HFFc6 (cell line): ENCODE data around the gene KCND2. TPM values are rescaled to one million over a fixed set of nuclear protein-coding genes. Genes with fewer than 3 reads are reported as not detected.

Experiments used
- DNase-seq: peaks from one replicate; pipeline ENCODE4 v3.0.0-alpha.2; 2018
- H3K27ac Mint-ChIP-seq: 2 replicates; pipeline ENCODE4 v1.8.0; 2020; ENCODE audit warnings: mild to moderate bottlenecking, mixed read lengths
- H3K27me3 Mint-ChIP-seq: 2 replicates; pipeline ENCODE4 v1.8.0; 2021; ENCODE audit warnings: mild to moderate bottlenecking, moderate library complexity, mixed read lengths; ENCODE audit not compliant: insufficient read depth
- H3K36me3 Mint-ChIP-seq: 2 replicates; pipeline ENCODE4 v1.8.0; 2021; ENCODE audit warnings: low read depth, mixed read lengths
- H3K4me1 Mint-ChIP-seq: 2 replicates; pipeline ENCODE4 v1.8.0; 2020; ENCODE audit warnings: low read depth, mixed read lengths
- H3K4me3 Mint-ChIP-seq: 2 replicates; pipeline ENCODE4 v1.8.0; 2020; ENCODE audit warnings: mild to moderate bottlenecking, moderate library complexity, mixed read lengths
- H3K9me3 Mint-ChIP-seq: 2 replicates; pipeline ENCODE4 v1.8.0; 2020; ENCODE audit warnings: mild to moderate bottlenecking, mixed read lengths
- total RNA-seq, 6 experiments: library from RNA; stranded (reverse); fragmentation: NEBNext Ultra II Directional; extraction: Animal tissue kit (Norgen Biotek cat#: 25700); gene quantifications; 2 replicates in 1 of 6; 3 replicates in 5 of 6; pipeline ENCODE4 v1.2.3, GENCODE V29; 2021
- TF ChIP-seq, protein P1 (sequence below): fragments of 200-600 bp; sonication (generic); IDR thresholded peaks from 2 replicates; pipeline ENCODE4 v1.5.0; 2021; ENCODE audit warnings: antibody characterized with exemption, mild to moderate bottlenecking

The KCND2 gene
- total RNA-seq, 6 experiments from 2014 or later = not detected

DNA sequence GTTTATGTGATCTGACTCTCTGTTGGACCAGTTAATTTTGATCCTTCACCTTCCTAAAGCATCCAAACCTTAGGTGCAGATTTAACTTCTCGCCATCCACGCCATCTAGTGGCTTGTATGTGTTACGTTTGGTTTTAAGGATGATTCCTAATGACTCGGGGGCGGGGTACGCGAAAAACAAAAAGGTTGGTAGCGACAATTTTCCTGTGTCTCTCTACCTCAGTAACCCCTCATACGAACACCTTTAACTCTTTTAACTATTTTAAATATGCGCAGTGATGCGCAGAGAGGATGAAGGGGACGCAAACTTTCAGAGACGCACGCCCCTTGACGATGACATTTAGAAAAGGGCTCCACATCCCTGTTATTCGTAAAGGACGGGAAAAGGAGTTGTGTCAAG is 714 bp upstream of the KCND2 start:
- Mint-ChIP-seq H3K9me3 (peaks cover 9% of the 10 kb centered on the region), H3K36me3 (no peaks in the 10 kb centered on the region), H3K27ac (no peak overlapping the region), H3K27me3 (peaks cover 18% of the 10 kb centered on the region; the same call in 1 of the 2 replicates), H3K4me1 (peaks cover 8% of the 10 kb centered on the region; the same call in 1 of the 2 replicates), H3K4me3 (peak overlapping the region; percentile 81)
- DNase-seq = peak; percentile 21
- TF ChIP-seq, protein P1, sequence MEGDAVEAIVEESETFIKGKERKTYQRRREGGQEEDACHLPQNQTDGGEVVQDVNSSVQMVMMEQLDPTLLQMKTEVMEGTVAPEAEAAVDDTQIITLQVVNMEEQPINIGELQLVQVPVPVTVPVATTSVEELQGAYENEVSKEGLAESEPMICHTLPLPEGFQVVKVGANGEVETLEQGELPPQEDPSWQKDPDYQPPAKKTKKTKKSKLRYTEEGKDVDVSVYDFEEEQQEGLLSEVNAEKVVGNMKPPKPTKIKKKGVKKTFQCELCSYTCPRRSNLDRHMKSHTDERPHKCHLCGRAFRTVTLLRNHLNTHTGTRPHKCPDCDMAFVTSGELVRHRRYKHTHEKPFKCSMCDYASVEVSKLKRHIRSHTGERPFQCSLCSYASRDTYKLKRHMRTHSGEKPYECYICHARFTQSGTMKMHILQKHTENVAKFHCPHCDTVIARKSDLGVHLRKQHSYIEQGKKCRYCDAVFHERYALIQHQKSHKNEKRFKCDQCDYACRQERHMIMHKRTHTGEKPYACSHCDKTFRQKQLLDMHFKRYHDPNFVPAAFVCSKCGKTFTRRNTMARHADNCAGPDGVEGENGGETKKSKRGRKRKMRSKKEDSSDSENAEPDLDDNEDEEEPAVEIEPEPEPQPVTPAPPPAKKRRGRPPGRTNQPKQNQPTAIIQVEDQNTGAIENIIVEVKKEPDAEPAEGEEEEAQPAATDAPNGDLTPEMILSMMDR = peak; percentile 83

DNA sequence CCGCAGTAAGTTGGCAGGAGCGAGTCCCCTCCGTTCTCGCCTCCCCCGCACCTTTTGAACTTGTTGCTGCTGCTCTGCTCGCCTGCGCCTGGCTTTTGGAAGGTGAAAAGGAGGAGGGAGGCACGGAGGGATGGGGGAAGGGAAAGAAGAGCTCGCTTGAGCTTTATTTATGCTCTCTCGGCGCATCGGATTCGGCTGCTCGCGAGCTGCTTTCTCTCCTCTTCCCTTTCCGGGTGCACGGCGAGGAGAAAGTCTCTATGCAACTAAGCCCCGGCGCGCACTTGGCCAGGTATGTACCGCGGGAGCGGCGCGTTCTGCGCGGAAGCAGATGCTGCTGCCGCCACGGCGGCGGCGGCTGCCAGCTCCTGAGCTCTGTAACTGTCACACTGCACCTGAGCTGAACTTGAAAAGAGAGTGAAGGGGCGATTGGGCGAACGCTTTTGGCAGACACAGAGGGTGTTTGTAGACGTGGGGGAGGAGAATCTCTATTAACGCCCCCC is 551 bp downstream of the KCND2 start:
- Mint-ChIP-seq H3K9me3 (peaks cover 9% of the 10 kb centered on the region), H3K4me1 (peaks cover 8% of the 10 kb centered on the region; the same call in 1 of the 2 replicates), H3K4me3 (peak overlapping the region; percentile 75; the same call in 1 of the 2 replicates), H3K27me3 (peaks cover 15% of the 10 kb centered on the region; the same call in 1 of the 2 replicates), H3K36me3 (no peaks in the 10 kb centered on the region), H3K27ac (no peak overlapping the region)
- TF ChIP-seq, protein P1 = no peak
- DNase-seq = no peak

DNA sequence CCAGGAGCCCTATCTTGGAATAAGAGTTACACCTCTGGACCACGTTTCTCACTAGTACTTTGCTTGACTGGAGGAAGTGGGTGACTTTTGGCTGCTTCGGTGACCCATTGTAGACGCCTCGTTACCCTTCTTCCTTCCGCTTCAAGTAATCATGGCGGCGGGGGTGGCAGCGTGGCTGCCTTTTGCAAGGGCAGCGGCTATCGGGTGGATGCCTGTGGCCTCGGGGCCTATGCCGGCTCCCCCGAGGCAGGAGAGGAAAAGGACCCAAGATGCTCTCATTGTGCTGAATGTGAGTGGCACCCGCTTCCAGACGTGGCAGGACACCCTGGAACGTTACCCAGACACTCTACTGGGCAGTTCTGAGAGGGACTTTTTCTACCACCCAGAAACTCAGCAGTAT is 1.5 kb downstream of the KCND2 start:
- no peak for DNase-seq
- Mint-ChIP-seq H3K36me3 (no peaks in the 10 kb centered on the region), H3K4me1 (peaks cover 8% of the 10 kb centered on the region; the same call in 1 of the 2 replicates), H3K27me3 (peaks cover 13% of the 10 kb centered on the region; the same call in 1 of the 2 replicates), H3K4me3 (no peak overlapping the region), H3K27ac (no peak overlapping the region), H3K9me3 (peaks cover 9% of the 10 kb centered on the region)
- TF ChIP-seq, protein P1 = no peak

DNA sequence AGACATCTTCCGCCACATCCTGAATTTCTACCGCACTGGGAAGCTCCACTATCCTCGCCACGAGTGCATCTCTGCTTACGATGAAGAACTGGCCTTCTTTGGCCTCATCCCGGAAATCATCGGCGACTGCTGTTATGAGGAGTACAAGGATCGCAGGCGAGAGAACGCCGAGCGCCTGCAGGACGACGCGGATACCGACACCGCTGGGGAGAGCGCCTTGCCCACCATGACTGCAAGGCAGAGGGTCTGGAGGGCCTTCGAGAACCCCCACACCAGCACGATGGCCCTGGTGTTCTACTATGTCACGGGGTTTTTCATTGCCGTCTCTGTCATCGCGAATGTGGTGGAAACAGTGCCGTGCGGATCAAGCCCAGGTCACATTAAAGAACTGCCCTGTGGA is 1.9 kb downstream of the KCND2 start:
- H3K4me3 Mint-ChIP-seq = no peak overlapping the region
- H3K4me1 Mint-ChIP-seq = peaks cover 8% of the 10 kb centered on the region; the same call in 1 of the 2 replicates
- no peaks in the 10 kb centered on the region for H3K36me3 Mint-ChIP-seq
- no peak for DNase-seq
- TF ChIP-seq, protein P1 = no peak
- peaks cover 9% of the 10 kb centered on the region for H3K9me3 Mint-ChIP-seq
- H3K27me3 Mint-ChIP-seq = peaks cover 13% of the 10 kb centered on the region
- no peak overlapping the region for H3K27ac Mint-ChIP-seq

DNA sequence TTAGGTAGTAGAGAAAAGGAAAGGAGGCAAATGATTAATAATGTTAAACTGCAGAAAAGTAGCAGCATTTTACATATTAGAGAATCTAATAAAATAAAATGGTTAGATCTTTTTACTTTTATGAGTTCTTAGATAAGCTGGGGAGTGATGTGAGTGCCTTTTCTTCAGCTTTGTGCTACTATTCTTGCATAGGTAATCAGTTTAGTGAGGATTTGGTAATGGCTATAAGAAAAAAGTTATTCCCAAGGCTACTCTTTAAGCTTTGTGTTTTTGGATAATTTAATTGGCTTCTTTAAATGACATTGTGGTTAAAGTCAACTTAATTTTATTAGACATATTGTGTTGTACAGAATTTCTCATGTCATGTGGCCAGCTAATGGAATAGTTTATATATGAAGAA is 3.7 kb downstream of the KCND2 start:
- H3K9me3 Mint-ChIP-seq = peaks cover 9% of the 10 kb centered on the region
- TF ChIP-seq, protein P1 = no peak
- peaks cover 13% of the 10 kb centered on the region for H3K27me3 Mint-ChIP-seq
- H3K4me3 Mint-ChIP-seq = no peak overlapping the region
- H3K36me3 Mint-ChIP-seq = no peaks in the 10 kb centered on the region
- no peak for DNase-seq
- peaks cover 8% of the 10 kb centered on the region; the same call in 1 of the 2 replicates for H3K4me1 Mint-ChIP-seq
- H3K27ac Mint-ChIP-seq = no peak overlapping the region
